ENCODE results near the gene LYPD8. TPM values are rescaled to one million over a fixed set of nuclear protein-coding genes. Genes with fewer than 3 reads are reported as not detected.

Gene LYPD8
- total RNA-seq, 1 donor from 2014 or later: not detected

DNA sequence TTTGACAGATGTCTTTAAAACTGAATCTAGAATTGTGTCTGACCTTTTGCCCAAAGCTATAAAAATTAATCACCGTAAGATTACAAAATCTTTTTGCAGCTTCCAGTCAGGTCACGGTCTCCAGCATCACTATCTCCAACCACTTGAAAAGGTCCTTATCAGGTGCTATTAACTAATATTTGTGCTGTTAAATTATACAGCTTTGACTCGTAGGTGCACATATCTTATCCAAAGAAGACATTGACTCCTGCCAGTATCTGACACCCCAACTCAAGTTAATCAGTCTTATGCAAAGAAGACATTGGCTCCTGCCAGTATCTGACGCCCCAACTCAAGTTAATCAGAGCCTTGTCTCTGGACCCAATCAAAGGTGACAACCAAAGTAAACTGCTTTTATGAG lies 19.9 kb upstream of the LYPD8 start:
- DNase-seq (ENCODE audit: low spot score): no peak
- intact Hi-C loops (cut with DNase I): no loop called here

DNA sequence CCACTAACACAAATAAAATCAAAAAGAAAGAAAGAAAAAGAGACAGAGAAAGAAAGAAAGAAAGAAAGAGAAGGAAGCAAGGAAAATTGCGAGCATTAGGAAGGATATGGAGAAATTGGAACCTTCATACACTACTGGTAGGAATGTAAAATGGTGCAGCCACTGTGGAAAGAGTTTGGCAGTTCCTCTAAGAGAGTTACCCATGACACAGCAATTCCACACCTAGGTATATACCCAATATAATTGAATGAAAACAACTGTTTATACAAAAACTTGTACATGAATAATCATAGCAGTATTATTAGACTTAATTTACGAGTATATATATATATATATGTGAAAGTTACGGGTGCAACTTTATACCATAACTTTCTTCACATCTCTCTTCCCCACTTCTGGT lies 4.1 kb upstream of the LYPD8 start:
- no peak for DNase-seq (ENCODE audit: low spot score)
- intact Hi-C loops (cut with DNase I): no loop called here

GRCh38 chr1:248758352-248758751 lies 2.8 kb upstream of the LYPD8 start:
- no peak for DNase-seq (ENCODE audit: low spot score)
- intact Hi-C loops (cut with DNase I): no loop called here

- intact Hi-C loops (cut with DNase I): no loop called here
- DNase-seq (ENCODE audit: low spot score): no peak
Observed at GRCh38 chr1:248757784-248758195, 2.2 kb upstream of the LYPD8 start.

DNA sequence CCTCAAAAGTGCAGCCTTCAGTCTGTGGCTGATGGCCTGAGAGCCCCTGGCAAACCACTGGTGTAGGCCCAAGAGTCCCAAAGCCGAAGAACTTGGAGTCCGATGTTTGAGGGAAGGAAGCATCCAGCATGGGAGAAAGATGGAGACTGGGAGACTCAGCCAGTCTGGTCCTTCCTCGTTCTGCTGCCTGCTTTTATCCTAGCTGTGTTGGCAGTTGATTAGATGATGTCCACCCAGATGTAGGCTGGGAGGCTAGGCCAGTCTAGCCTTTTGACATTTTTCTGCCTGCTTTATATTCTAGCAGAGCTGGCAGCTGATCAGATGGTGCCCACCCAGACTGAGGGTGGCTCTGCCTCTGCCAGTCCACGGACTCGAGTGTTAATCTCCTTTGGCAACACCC lies 1.1 kb upstream of the LYPD8 start:
- intact Hi-C loops (cut with DNase I): no loop called here
- no peak for DNase-seq (ENCODE audit: low spot score)

GRCh38 chr1:248756151-248756550 lies 592 bp upstream of the LYPD8 start:
- intact Hi-C loops (cut with DNase I): no loop called here
- no peak for DNase-seq (ENCODE audit: low spot score)

GRCh38 chr1:248753708-248754280 lies 1.8 kb downstream of the LYPD8 start:
- intact Hi-C loops (cut with DNase I): no loop called here
- no peak for DNase-seq (ENCODE audit: low spot score)

GRCh38 chr1:248753029-248753594 lies 2.4 kb downstream of the LYPD8 start:
- DNase-seq (ENCODE audit: low spot score): no peak

DNA sequence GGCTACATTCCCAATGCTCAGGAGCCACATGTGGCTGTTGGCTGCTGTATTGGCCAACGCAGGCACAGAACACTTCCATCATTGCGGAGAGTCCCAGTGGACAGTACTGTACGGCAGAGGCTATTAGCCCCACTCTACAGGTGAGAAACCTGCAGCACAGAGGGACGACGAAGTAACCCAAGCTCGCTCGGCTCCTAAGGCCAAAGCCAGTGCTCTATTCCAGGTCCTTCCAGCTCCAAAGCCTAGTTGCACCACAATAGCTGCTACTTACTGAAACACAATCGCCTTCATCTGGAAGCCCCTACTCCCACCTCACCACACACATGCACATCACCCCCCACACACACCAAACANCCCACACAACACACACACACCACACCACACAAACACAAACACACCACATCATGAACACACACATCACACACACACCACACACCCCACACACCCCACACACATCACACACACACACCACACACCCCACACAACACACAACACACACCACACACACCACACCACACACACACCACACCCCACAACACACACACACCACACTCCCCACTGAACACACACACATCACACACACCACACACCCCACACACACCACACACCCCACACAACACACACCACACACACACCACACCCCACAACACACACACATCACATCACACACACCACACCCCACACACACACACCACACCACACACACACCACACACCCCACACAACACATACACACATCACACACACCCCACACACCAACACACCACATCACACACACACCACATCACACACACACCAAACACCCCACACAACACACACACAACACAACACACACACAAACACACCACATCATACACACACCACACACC lies 3.2 kb downstream of the LYPD8 start:
- intact Hi-C loops (cut with DNase I): no loop called here

More at GRCh38 chr1:248753029-248753594, 2.4 kb downstream of the LYPD8 start:
- intact Hi-C loops (cut with DNase I): no loop called here

GRCh38 chr1:248751635-248752034 lies 3.9 kb downstream of the LYPD8 start:
- intact Hi-C loops (cut with DNase I): no loop called here
- DNase-seq (ENCODE audit: low spot score): no peak

More for the DNA sequence above, 3.2 kb downstream of the LYPD8 start:
- DNase-seq (ENCODE audit: low spot score): no peak

DNA sequence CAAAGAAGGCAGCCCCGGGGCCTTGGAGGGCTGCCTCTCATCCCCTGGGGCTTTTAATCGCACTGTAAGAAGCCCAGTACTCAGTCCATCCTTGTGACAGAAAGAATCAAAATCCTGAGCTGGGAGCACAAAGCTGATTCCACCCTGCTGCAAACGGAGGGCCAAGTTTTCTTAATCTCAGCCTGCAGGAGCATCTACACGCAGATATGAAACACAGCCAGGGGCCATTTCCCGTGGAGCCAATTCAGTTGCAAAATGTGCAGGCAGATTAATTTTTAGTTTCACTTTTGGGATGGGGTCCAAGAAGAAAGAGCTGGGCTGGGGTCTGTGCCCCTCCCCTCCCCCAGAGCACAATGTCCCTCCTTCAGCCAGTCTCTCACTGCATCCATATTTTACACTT lies 4.4 kb downstream of the LYPD8 start:
- intact Hi-C loops (cut with DNase I): no loop called here

GRCh38 chr1:248750496-248750895 lies 5.1 kb downstream of the LYPD8 start:
- no peak for DNase-seq (ENCODE audit: low spot score)
- intact Hi-C loops (cut with DNase I): no loop called here

More for the DNA sequence above, 4.4 kb downstream of the LYPD8 start:
- no peak for DNase-seq (ENCODE audit: low spot score)

DNA sequence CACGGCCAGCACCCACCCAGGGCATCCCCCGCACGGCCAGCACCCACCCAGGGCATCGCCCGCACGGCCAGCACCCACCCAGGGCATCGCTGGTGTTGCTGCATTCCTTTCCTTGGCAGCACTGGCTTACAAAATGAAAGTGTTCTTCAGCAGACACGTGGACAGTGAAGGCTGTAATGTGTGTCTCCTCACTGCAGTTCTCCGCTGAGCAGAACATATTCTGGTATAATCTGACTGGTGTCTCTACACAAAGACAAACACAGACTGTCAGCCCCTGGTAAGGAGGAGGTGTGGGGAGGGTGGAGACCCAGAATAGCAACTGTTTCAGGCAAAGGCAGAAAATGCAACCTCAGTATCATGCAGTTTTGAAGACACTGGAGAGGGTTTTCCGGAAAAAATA lies 7.3 kb downstream of the LYPD8 start:
- no peak for DNase-seq (ENCODE audit: low spot score)
- intact Hi-C loops (cut with DNase I): no loop called here

- intact Hi-C loops (cut with DNase I): no loop called here
- no peak for DNase-seq (ENCODE audit: low spot score)
Observed at GRCh38 chr1:248740876-248741275, 14.7 kb downstream of the LYPD8 start.

- intact Hi-C loops (cut with DNase I): no loop called here
- DNase-seq (ENCODE audit: low spot score): no peak
Observed at GRCh38 chr1:248739572-248740205, 15.9 kb downstream of the LYPD8 start.

- no peak for DNase-seq (ENCODE audit: low spot score)
- intact Hi-C loops (cut with DNase I): no loop called here
Observed at GRCh38 chr1:248737457-248737856, 18.1 kb downstream of the LYPD8 start.

GRCh38 chr1:248736977-248737376 lies 18.6 kb downstream of the LYPD8 start:
- no peak for DNase-seq (ENCODE audit: low spot score)
- intact Hi-C loops (cut with DNase I): no loop called here

DNA sequence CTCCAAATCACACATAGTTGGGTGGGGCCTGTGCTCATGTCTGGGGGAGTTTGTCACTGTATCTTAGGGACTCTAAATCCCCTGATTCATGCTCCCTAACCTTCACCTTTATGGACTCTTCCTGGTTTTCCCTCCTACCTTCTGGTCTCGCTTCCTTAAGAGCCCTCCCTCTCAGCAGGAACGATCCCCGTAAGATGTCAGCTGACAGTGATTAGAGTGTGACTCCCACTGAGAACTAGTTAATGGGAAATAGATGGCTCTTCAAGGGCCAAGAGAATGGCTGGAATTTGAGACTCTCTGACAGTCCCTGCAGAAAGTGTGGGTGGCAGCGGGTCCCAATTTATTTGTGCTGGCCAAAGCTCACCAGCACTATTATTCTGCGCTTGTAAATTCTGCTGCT lies 22.0 kb downstream of the LYPD8 start:
- DNase-seq (ENCODE audit: low spot score): no peak
- intact Hi-C loops (cut with DNase I): no loop called here

DNA sequence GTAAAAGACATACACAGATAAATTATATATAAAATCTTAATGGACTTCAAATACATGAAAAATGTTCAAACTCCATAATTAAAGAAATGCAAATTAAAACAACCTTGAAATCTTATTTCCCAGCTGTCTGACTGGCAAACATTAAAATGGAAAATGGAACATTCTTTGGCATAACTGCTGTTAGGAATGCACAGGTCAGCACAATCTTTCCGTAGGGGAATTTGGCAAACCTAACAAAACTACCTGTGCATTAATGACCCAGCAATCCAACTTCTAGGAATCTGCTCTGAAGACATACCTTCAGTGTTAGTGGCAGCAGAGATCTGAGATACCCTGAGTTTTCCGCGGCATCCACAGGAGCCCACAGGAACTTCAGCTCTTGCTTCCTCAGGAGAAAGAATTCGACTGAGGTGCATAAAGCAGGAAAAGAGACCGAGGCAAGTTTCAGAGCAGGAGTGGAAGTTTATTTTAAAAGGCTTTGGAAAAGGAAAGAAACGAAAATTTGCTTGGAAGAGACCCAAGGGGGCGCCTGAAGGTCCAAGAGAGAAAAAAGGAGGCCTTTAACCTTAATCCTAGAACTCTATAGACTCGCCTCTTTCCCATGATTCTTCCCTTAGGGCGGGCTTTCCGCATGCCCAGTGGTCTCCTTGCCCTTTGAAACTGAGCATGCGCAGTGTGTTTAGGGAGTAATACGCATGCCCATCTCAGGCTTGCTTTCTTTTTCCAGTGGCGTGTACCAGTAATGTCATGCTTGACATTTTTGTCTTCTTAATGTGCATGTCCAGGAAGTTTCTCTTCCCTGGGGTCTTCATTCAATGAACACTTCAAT lies 24.8 kb downstream of the LYPD8 start:
- no peak for DNase-seq (ENCODE audit: low spot score)
- intact Hi-C loops (cut with DNase I): no loop called here

GRCh38 chr1:248714248-248714647 lies 41.3 kb downstream of the LYPD8 start:
- DNase-seq (ENCODE audit: low spot score): no peak
- intact Hi-C loops (cut with DNase I): no loop called here

Data from cardiac septum (tissue), 1 donor.